DOHH2 (cell line): ENCODE measurements around the gene PGS1.

Source experiments
- EZH2phosphoT487 ChIP-seq: fragments of 200-600 bp; sonication (generic); IDR thresholded peaks from 2 replicates; pipeline ENCODE4 v1.6.1; 2017; ENCODE audit warnings: borderline replicate concordance, mild to moderate bottlenecking, antibody characterized with exemption, low read length, moderate library complexity, mixed read lengths
- TF ChIP-seq, protein P1 (sequence below): fragments of 200-600 bp; sonication (generic); IDR thresholded peaks from one replicate; pipeline ENCODE4 v1.5.1; 2014; ENCODE audit warnings: antibody characterized with exemption, mild to moderate bottlenecking, low read depth, low read length; ENCODE audit not compliant: poor library complexity, severe bottlenecking

- TF ChIP-seq, protein P1, sequence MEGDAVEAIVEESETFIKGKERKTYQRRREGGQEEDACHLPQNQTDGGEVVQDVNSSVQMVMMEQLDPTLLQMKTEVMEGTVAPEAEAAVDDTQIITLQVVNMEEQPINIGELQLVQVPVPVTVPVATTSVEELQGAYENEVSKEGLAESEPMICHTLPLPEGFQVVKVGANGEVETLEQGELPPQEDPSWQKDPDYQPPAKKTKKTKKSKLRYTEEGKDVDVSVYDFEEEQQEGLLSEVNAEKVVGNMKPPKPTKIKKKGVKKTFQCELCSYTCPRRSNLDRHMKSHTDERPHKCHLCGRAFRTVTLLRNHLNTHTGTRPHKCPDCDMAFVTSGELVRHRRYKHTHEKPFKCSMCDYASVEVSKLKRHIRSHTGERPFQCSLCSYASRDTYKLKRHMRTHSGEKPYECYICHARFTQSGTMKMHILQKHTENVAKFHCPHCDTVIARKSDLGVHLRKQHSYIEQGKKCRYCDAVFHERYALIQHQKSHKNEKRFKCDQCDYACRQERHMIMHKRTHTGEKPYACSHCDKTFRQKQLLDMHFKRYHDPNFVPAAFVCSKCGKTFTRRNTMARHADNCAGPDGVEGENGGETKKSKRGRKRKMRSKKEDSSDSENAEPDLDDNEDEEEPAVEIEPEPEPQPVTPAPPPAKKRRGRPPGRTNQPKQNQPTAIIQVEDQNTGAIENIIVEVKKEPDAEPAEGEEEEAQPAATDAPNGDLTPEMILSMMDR, result no peak
- TF ChIP-seq EZH2phosphoT487, result no peak
Observed at GRCh38 chr17:78346605-78347250, 31.7 kb upstream of the PGS1 start.
